Measurements from ENCODE around the gene ESRRB.

Gene ESRRB

GRCh38 chr14:76434220-76434619 lies 58.3 kb downstream of the ESRRB start:
- no peaks in the 10 kb centered on the region for H3K9me3 Mint-ChIP-seq (ENCODE audit: low read depth)
- H3K27ac Mint-ChIP-seq = no peak overlapping the region
- no peak overlapping the region for H3K4me3 Mint-ChIP-seq
- no peaks in the 10 kb centered on the region for H3K36me3 Mint-ChIP-seq
- peaks cover 4% of the 10 kb centered on the region for H3K27me3 Mint-ChIP-seq
- H3K4me1 Mint-ChIP-seq (ENCODE audit: low read depth) = no peaks in the 10 kb centered on the region

- Mint-ChIP-seq H3K27me3 (peaks cover 1% of the 10 kb centered on the region), H3K9me3 (ENCODE audit: low read depth) (no peaks in the 10 kb centered on the region), H3K27ac (no peak overlapping the region), H3K4me1 (ENCODE audit: low read depth) (no peaks in the 10 kb centered on the region), H3K36me3 (no peaks in the 10 kb centered on the region), H3K4me3 (no peak overlapping the region)
These were observed 63.4 kb downstream of the ESRRB start for GRCh38 chr14:76439237-76439775.

- no peaks in the 10 kb centered on the region for H3K4me1 Mint-ChIP-seq (ENCODE audit: low read depth)
- no peaks in the 10 kb centered on the region for H3K36me3 Mint-ChIP-seq
- H3K4me3 Mint-ChIP-seq = no peak overlapping the region
- H3K9me3 Mint-ChIP-seq (ENCODE audit: low read depth) = no peaks in the 10 kb centered on the region
- peaks cover 8% of the 10 kb centered on the region for H3K27me3 Mint-ChIP-seq
- no peak overlapping the region for H3K27ac Mint-ChIP-seq
These were observed 70.5 kb downstream of the ESRRB start for GRCh38 chr14:76446486-76446885.

GRCh38 chr14:76446921-76447320 lies 71.0 kb downstream of the ESRRB start:
- no peaks in the 10 kb centered on the region for H3K9me3 Mint-ChIP-seq (ENCODE audit: low read depth)
- no peaks in the 10 kb centered on the region for H3K4me1 Mint-ChIP-seq (ENCODE audit: low read depth)
- H3K27ac Mint-ChIP-seq = no peak overlapping the region
- no peak overlapping the region for H3K4me3 Mint-ChIP-seq
- no peaks in the 10 kb centered on the region for H3K36me3 Mint-ChIP-seq
- H3K27me3 Mint-ChIP-seq = peaks cover 8% of the 10 kb centered on the region

GRCh38 chr14:76450476-76450875 lies 74.5 kb downstream of the ESRRB start:
- H3K4me3 Mint-ChIP-seq = no peak overlapping the region
- H3K27me3 Mint-ChIP-seq = peaks cover 14% of the 10 kb centered on the region
- no peaks in the 10 kb centered on the region for H3K4me1 Mint-ChIP-seq (ENCODE audit: low read depth)
- no peaks in the 10 kb centered on the region for H3K36me3 Mint-ChIP-seq
- no peak overlapping the region for H3K27ac Mint-ChIP-seq
- no peaks in the 10 kb centered on the region for H3K9me3 Mint-ChIP-seq (ENCODE audit: low read depth)

GRCh38 chr14:76456200-76456599 lies 80.3 kb downstream of the ESRRB start:
- H3K4me1 Mint-ChIP-seq (ENCODE audit: low read depth) = no peaks in the 10 kb centered on the region
- H3K27me3 Mint-ChIP-seq = peaks cover 8% of the 10 kb centered on the region
- H3K36me3 Mint-ChIP-seq = no peaks in the 10 kb centered on the region
- no peaks in the 10 kb centered on the region for H3K9me3 Mint-ChIP-seq (ENCODE audit: low read depth)
- no peak overlapping the region for H3K27ac Mint-ChIP-seq
- no peak overlapping the region for H3K4me3 Mint-ChIP-seq

GRCh38 chr14:76456891-76457586 lies 81.1 kb downstream of the ESRRB start:
- Mint-ChIP-seq H3K4me1 (ENCODE audit: low read depth) (no peaks in the 10 kb centered on the region), H3K9me3 (ENCODE audit: low read depth) (no peaks in the 10 kb centered on the region), H3K4me3 (no peak overlapping the region), H3K27me3 (peaks cover 6% of the 10 kb centered on the region), H3K27ac (no peak overlapping the region), H3K36me3 (no peaks in the 10 kb centered on the region)

- H3K27ac Mint-ChIP-seq = no peak overlapping the region
- H3K9me3 Mint-ChIP-seq (ENCODE audit: low read depth) = no peaks in the 10 kb centered on the region
These were observed 81.9 kb downstream of the ESRRB start for GRCh38 chr14:76457841-76458240.

GRCh38 chr14:76461886-76462285 lies 85.9 kb downstream of the ESRRB start:
- Mint-ChIP-seq H3K4me1 (ENCODE audit: low read depth) (no peaks in the 10 kb centered on the region), H3K27me3 (no peaks in the 10 kb centered on the region), H3K9me3 (ENCODE audit: low read depth) (no peaks in the 10 kb centered on the region), H3K36me3 (no peaks in the 10 kb centered on the region), H3K4me3 (no peak overlapping the region), H3K27ac (no peak overlapping the region)

More at GRCh38 chr14:76457841-76458240, 81.9 kb downstream of the ESRRB start:
- H3K4me1 Mint-ChIP-seq (ENCODE audit: low read depth) = no peaks in the 10 kb centered on the region
- peaks cover 6% of the 10 kb centered on the region for H3K27me3 Mint-ChIP-seq
- no peaks in the 10 kb centered on the region for H3K36me3 Mint-ChIP-seq
- H3K4me3 Mint-ChIP-seq = no peak overlapping the region

- no peaks in the 10 kb centered on the region for H3K9me3 Mint-ChIP-seq (ENCODE audit: low read depth)
- no peaks in the 10 kb centered on the region for H3K36me3 Mint-ChIP-seq
- H3K27ac Mint-ChIP-seq = no peak overlapping the region
- H3K4me3 Mint-ChIP-seq = no peak overlapping the region
- H3K27me3 Mint-ChIP-seq = no peaks in the 10 kb centered on the region
- H3K4me1 Mint-ChIP-seq (ENCODE audit: low read depth) = no peaks in the 10 kb centered on the region
These were observed 86.4 kb downstream of the ESRRB start for GRCh38 chr14:76462330-76462729.

GRCh38 chr14:76463105-76463504 lies 87.2 kb downstream of the ESRRB start:
- H3K36me3 Mint-ChIP-seq = no peaks in the 10 kb centered on the region
- no peak overlapping the region for H3K4me3 Mint-ChIP-seq
- H3K9me3 Mint-ChIP-seq (ENCODE audit: low read depth) = no peaks in the 10 kb centered on the region
- H3K27me3 Mint-ChIP-seq = no peaks in the 10 kb centered on the region
- no peaks in the 10 kb centered on the region for H3K4me1 Mint-ChIP-seq (ENCODE audit: low read depth)
- no peak overlapping the region for H3K27ac Mint-ChIP-seq

- Mint-ChIP-seq H3K36me3 (no peaks in the 10 kb centered on the region), H3K27ac (no peak overlapping the region), H3K4me1 (ENCODE audit: low read depth) (no peaks in the 10 kb centered on the region), H3K4me3 (no peak overlapping the region), H3K9me3 (ENCODE audit: low read depth) (no peaks in the 10 kb centered on the region), H3K27me3 (no peaks in the 10 kb centered on the region)
These were observed 88.9 kb downstream of the ESRRB start for GRCh38 chr14:76464856-76465255.

GRCh38 chr14:76465664-76466063 lies 89.7 kb downstream of the ESRRB start:
- H3K9me3 Mint-ChIP-seq (ENCODE audit: low read depth) = no peaks in the 10 kb centered on the region
- no peaks in the 10 kb centered on the region for H3K36me3 Mint-ChIP-seq
- no peak overlapping the region for H3K27ac Mint-ChIP-seq
- no peaks in the 10 kb centered on the region for H3K4me1 Mint-ChIP-seq (ENCODE audit: low read depth)
- peaks cover 2% of the 10 kb centered on the region for H3K27me3 Mint-ChIP-seq
- no peak overlapping the region for H3K4me3 Mint-ChIP-seq

GRCh38 chr14:76467711-76468155 lies 91.8 kb downstream of the ESRRB start:
- H3K36me3 Mint-ChIP-seq = no peaks in the 10 kb centered on the region
- no peak overlapping the region for H3K4me3 Mint-ChIP-seq
- H3K4me1 Mint-ChIP-seq (ENCODE audit: low read depth) = no peaks in the 10 kb centered on the region
- no peak overlapping the region for H3K27ac Mint-ChIP-seq
- peaks cover 2% of the 10 kb centered on the region for H3K27me3 Mint-ChIP-seq
- H3K9me3 Mint-ChIP-seq (ENCODE audit: low read depth) = no peaks in the 10 kb centered on the region

- no peaks in the 10 kb centered on the region for H3K9me3 Mint-ChIP-seq (ENCODE audit: low read depth)
These were observed 96.3 kb downstream of the ESRRB start for GRCh38 chr14:76472199-76472723.

More at GRCh38 chr14:76472199-76472723, 96.3 kb downstream of the ESRRB start:
- H3K27me3 Mint-ChIP-seq = peaks cover 8% of the 10 kb centered on the region
- H3K4me1 Mint-ChIP-seq (ENCODE audit: low read depth) = no peaks in the 10 kb centered on the region
- H3K27ac Mint-ChIP-seq = no peak overlapping the region
- no peaks in the 10 kb centered on the region for H3K36me3 Mint-ChIP-seq
- H3K4me3 Mint-ChIP-seq = no peak overlapping the region

Data from activated naive CD8-positive, alpha-beta T cell (primary cell).